Effector memory CD4-positive, alpha-beta T cell (primary cell): ENCODE results near the gene CLNK.
"Not testable (repeated sequence)": the region's sequence is repeated elsewhere in the genome, so short reads cannot be mapped to it uniquely, and the experiment has no call there.

Experiments
- DNase-seq, 3 donors: peaks; one replicate each; pipeline ENCODE4 v3.0.0-alpha.2; 2020
- H3K27ac ChIP-seq: 2 replicates; pipeline ENCODE4 v1.7.0; 2013; ENCODE audit warnings: mild to moderate bottlenecking, low read length, moderate library complexity; ENCODE audit not compliant: insufficient read depth, poor library complexity, severe bottlenecking
- H3K27me3 ChIP-seq: replicated peaks from 2 replicates; pipeline ENCODE4 v1.7.0; 2013; ENCODE audit warnings: mild to moderate bottlenecking, low read length; ENCODE audit not compliant: insufficient read depth, control insufficient read depth, poor library complexity, severe bottlenecking
- H3K36me3 ChIP-seq: 2 replicates; pipeline ENCODE4 v1.7.0; 2013; ENCODE audit warnings: mild to moderate bottlenecking, low read length, moderate library complexity; ENCODE audit not compliant: control insufficient read depth, insufficient read depth
- H3K4me1 ChIP-seq: 2 replicates; pipeline ENCODE4 v1.7.0; 2013; ENCODE audit warnings: low read length, mild to moderate bottlenecking; ENCODE audit not compliant: control insufficient read depth, insufficient read depth, poor library complexity, severe bottlenecking
- H3K4me3 ChIP-seq: 2 replicates; pipeline ENCODE4 v1.7.0; 2013; ENCODE audit warnings: low read length, low read depth, mild to moderate bottlenecking; ENCODE audit not compliant: insufficient read depth, poor library complexity, severe bottlenecking
- H3K9me3 ChIP-seq: 2 replicates; pipeline ENCODE4 v1.7.0; 2013; ENCODE audit warnings: mild to moderate bottlenecking, low read length, moderate library complexity; ENCODE audit not compliant: control insufficient read depth

Gene CLNK

GRCh38 chr4:10620935-10621488 is 63.6 kb downstream of the CLNK start:
- DNase-seq: no peak
- Histone ChIP-seq H3K4me1 (no peaks in the 10 kb centered on the region), H3K27me3 (no peaks in the 10 kb centered on the region), H3K27ac (no peak overlapping the region), H3K9me3 (no peaks in the 10 kb centered on the region), H3K4me3 (no peak overlapping the region), H3K36me3 (no peaks in the 10 kb centered on the region)

GRCh38 chr4:10619855-10620254 is 64.7 kb downstream of the CLNK start:
- no peaks in the 10 kb centered on the region for H3K27me3 ChIP-seq
- no peak overlapping the region for H3K27ac ChIP-seq
- H3K36me3 ChIP-seq: no peaks in the 10 kb centered on the region

DNA sequence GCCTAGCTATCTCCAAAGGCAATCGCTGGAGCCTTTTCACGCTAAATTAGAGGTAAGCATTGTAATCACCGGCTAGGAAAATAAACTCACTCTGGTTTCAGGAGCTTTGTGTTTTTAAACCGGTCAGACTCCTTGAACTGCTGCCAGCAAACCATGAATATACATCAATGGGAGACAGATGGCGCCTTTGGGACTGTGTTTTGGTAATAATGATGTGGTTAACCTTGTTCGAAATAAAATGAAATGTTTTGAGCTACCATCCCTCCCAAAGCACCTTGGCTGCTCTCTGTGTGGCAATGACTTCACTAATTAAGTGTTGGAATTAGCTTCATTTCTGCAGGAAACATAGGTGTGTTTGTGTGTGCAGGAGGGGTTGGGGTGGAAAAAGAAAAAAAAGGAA is 65.3 kb downstream of the CLNK start:
- DNase-seq: no peak
- Histone ChIP-seq H3K27ac (no peak overlapping the region), H3K36me3 (no peaks in the 10 kb centered on the region), H3K4me1 (no peaks in the 10 kb centered on the region), H3K4me3 (no peak overlapping the region), H3K27me3 (no peaks in the 10 kb centered on the region), H3K9me3 (no peaks in the 10 kb centered on the region)

More at GRCh38 chr4:10619855-10620254, 64.7 kb downstream of the CLNK start:
- Histone ChIP-seq H3K4me1 (no peaks in the 10 kb centered on the region), H3K9me3 (no peaks in the 10 kb centered on the region), H3K4me3 (no peak overlapping the region)
- no peak for DNase-seq

DNA sequence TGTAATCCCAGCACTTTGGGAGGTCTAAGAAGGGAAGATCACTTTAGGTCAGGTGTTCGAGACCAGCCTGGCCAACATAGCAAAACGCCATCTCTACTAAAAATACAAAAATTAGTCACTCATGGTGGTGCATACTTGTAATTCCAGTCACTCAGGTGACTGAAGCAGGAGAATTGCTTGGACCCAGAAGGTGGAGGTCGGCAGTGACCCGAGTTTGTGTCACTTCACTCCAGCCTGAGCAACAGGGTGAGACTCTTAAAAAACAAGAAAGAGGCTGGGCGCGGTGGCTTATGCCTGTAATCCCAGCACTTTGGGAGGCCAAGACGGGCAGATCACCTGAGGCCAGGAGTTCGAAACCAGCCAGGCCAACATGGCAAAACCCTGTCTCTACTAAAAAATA is 69.6 kb downstream of the CLNK start:
- H3K36me3 ChIP-seq, DNase-seq, H3K9me3 ChIP-seq, H3K27me3 ChIP-seq, H3K4me3 ChIP-seq, H3K4me1 ChIP-seq, H3K27ac ChIP-seq: not testable (repeated sequence)

DNA sequence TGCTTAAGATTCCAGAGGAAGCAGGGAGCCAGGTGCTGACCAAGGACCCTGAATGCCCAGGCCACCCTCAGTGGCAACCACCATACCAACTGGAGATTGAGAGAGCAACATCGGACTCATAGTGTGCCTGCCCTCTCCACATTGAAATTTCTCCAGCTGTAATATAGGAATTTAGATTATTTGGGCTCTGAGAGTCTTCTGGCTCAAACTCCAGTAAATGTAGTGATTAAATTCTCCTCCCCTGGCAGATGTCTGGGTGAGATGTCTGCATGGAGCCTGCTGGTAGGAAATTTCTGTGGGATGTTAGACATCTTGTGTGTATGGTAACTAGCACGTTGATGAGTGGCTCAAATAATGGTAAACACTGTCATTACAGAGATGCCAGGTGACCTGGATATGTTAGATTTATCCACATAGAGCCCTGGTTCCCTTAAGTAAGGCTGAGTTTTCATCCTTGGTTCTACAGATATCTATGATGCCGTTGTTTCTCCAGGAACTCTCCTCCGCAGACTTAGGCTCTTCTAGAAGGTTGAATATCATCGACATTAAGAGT is 70.6 kb downstream of the CLNK start:
- Histone ChIP-seq H3K27ac (no peak overlapping the region), H3K9me3 (no peaks in the 10 kb centered on the region), H3K27me3 (no peaks in the 10 kb centered on the region), H3K4me1 (no peaks in the 10 kb centered on the region), H3K4me3 (no peak overlapping the region), H3K36me3 (no peaks in the 10 kb centered on the region)
- no peak for DNase-seq

- H3K9me3 ChIP-seq: no peaks in the 10 kb centered on the region
- H3K36me3 ChIP-seq: no peaks in the 10 kb centered on the region
- no peaks in the 10 kb centered on the region for H3K27me3 ChIP-seq
- no peak overlapping the region for H3K27ac ChIP-seq
- H3K4me1 ChIP-seq: no peaks in the 10 kb centered on the region
- no peak for DNase-seq
- no peak overlapping the region for H3K4me3 ChIP-seq
These were observed 72.1 kb downstream of the CLNK start for GRCh38 chr4:10612476-10612875.

GRCh38 chr4:10611673-10612072 is 72.9 kb downstream of the CLNK start:
- DNase-seq: no peak
- H3K27ac ChIP-seq: no peak overlapping the region
- H3K4me3 ChIP-seq: no peak overlapping the region
- no peaks in the 10 kb centered on the region for H3K27me3 ChIP-seq
- H3K4me1 ChIP-seq: no peaks in the 10 kb centered on the region
- no peaks in the 10 kb centered on the region for H3K9me3 ChIP-seq
- no peaks in the 10 kb centered on the region for H3K36me3 ChIP-seq

GRCh38 chr4:10608501-10609219 is 75.9 kb downstream of the CLNK start:
- Histone ChIP-seq H3K27ac (no peak overlapping the region), H3K36me3 (no peaks in the 10 kb centered on the region), H3K27me3 (no peaks in the 10 kb centered on the region), H3K4me3 (no peak overlapping the region), H3K4me1 (no peaks in the 10 kb centered on the region), H3K9me3 (no peaks in the 10 kb centered on the region)
- no peak for DNase-seq

DNA sequence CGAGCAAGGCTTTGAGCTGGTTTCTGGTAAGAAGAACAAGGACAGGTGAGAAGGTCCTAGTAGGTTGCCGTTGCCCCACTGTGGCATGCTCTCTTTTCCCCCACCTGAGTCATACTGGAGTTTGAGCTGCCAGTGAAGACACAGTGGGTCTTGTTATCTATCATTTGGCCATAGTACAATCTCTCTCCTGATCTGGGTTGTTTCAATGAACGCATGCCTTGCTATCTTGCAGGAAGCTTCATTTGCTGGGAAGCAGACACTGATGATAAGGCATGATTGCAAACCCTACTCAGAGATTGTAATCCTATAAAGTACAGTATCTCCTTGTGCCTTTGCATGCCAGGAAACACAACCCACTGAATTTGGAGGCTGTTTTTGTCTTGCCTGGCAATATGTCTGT is 77.4 kb downstream of the CLNK start:
- Histone ChIP-seq H3K4me1 (no peaks in the 10 kb centered on the region), H3K4me3 (no peak overlapping the region), H3K9me3 (no peaks in the 10 kb centered on the region), H3K27ac (no peak overlapping the region), H3K36me3 (no peaks in the 10 kb centered on the region), H3K27me3 (no peaks in the 10 kb centered on the region)
- DNase-seq: no peak

- H3K9me3 ChIP-seq: no peaks in the 10 kb centered on the region
- no peaks in the 10 kb centered on the region for H3K27me3 ChIP-seq
- no peak for DNase-seq
- H3K4me1 ChIP-seq: no peaks in the 10 kb centered on the region
- no peak overlapping the region for H3K27ac ChIP-seq
- H3K36me3 ChIP-seq: no peaks in the 10 kb centered on the region
- no peak overlapping the region for H3K4me3 ChIP-seq
These were observed 77.9 kb downstream of the CLNK start for GRCh38 chr4:10606483-10607155.
